NCI-H748 treated with DMSO at 0.1 percent for 48 hours (cell line): ENCODE measurements around the gene FBXL3.
"Not testable (repeated sequence)": the region's sequence is repeated elsewhere in the genome, so short reads cannot be mapped to it uniquely, and the experiment has no call there.

ENCODE experiments used
- DNase-seq: peaks from one replicate; lab custom pipeline; 2025; lab: John Stamatoyannopoulos, UW

Gene FBXL3

DNA sequence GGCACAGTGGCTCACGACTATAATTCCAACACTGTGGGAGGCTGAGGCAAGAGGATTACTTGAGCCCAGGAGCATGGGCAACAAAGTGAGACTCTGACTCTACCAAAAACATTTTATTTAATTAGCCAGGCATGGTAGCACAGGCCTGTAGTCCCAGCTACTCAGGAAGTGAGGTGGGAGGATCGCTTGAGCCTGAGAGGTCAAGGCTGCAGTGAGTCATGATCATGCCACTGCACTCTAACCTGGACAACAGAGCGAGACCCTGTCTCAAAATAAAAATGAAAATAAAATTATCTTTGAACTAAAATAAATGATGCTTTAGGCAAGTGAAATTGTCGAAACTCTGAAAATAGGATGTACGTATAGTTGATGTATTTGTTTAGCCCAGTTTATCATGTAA lies 43.3 kb downstream of the FBXL3 start:
- no peak for DNase-seq

DNA sequence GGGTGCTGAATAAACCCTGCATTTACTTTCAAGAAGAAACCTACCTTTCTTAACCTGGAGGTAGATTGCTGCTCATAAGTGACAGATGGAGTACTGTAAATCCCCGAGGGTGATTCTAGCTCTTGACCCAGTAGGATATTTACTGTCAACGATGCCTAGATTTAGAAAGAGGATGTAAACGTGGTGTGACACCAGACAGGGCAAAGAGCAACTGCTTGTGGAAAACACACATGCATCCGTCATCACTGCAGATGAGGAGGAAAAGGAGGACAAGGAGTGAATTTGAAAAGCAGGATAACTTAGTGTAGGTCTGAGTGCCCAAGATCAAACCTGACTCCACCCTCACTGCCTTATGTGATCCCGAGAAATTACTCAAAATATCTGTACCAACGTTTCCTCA lies 44.9 kb downstream of the FBXL3 start:
- no peak for DNase-seq

DNA sequence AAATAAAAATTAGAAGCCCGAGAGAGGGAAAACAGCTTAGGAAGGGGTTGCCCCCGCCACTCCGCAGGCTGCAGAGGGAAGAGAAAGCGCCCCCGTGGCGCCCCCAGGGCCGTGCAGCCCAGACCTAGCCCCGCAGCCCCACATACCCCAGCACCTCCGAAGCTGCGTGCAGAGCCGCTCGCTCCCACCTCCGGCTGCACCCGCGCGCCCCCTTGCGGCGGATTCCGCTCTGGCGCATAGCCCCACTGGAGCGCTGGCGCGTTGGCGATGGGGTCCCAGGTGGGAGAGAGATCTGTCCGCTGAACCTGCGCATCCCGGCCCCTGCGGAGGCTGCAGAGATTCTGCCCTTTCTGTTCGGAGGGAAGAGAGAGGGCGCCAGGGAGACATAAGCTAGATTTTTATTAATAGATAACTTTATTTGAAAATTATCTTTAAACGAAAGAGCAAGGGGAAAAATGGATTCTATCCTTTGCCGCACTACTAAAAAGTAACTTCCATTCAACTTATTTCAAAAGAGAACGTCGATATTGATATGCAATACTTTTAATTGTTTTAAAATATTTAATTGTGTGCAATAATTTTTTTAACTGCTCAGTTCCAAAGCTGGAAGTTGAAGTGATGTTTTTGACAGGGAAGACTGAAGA lies 46.8 kb downstream of the FBXL3 start:
- DNase-seq, result peak; percentile 48

DNA sequence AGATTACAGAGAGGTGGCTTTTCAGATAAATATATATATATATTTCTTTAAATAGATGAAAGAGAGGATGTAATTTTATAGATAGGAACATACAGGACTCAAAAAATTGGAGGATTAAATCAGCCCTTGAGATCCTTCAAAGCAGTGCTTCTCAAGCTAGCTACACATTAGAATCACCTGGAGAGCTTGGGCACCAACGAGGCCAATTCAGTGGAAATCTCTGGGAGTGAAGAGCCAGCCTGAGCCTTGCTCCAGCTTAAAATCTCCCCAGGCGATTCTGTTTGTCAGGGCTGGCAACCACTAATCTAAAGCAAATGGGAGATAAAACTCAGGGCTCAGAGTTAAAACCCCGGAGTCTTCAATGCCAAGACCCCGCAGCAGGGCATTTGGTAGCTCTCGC lies 50.0 kb downstream of the FBXL3 start:
- no peak for DNase-seq

DNA sequence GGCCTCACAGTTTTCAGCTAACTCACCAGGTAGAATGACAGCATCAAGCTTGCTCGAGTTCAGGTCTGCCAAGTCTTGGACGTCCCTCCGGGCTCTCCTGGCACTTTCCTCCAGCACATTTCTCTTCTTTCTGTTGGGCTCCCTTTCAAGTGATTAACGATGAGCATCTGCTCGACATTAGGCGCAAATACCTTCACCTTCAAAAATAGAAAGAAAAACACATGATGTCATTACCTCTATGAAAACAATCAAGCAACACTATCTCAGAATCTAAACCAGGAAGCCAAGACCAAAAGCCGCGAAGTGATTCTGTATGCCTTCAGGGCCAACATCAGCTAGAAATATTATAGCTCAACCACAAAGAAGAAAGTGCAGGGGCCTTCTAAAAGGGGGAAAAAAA lies 50.5 kb downstream of the FBXL3 start:
- DNase-seq, result no peak

DNA sequence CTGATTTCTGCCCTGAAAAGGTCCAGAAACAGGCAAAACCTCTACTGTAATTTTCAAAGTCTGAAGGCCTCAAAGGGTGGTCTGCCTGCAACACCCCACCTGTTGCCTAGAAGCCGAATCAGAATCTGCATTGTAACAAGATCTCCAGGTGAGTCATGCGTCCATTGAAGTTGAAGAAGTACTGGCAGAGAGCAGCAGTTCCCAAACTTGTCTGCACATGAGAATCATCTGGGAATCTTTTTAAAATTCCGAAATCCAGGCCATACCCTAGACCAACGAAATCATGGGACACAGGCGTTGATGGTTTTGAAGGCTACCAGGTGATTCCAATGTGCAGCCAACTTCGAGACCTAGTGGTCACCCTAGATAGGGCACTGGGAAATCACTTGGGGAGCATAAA lies 51.1 kb downstream of the FBXL3 start:
- no peak for DNase-seq

DNA sequence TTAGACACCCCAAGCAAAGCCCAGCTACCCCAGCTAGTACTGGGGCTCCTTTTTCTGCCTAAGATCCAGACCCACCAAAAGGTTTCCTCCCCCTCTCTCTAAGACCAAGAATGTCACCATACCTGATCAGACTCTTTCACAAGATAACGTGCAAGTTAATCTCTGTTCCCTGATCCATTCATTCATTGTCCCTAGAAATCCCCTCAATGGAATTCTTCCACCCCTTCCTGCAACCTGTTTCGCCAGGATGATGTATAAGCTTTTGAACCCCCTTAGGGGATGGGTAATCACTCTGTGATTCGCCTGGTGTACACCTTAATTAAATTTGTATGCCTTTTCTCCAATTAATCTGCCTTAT lies 52.4 kb downstream of the FBXL3 start:
- no peak for DNase-seq

DNA sequence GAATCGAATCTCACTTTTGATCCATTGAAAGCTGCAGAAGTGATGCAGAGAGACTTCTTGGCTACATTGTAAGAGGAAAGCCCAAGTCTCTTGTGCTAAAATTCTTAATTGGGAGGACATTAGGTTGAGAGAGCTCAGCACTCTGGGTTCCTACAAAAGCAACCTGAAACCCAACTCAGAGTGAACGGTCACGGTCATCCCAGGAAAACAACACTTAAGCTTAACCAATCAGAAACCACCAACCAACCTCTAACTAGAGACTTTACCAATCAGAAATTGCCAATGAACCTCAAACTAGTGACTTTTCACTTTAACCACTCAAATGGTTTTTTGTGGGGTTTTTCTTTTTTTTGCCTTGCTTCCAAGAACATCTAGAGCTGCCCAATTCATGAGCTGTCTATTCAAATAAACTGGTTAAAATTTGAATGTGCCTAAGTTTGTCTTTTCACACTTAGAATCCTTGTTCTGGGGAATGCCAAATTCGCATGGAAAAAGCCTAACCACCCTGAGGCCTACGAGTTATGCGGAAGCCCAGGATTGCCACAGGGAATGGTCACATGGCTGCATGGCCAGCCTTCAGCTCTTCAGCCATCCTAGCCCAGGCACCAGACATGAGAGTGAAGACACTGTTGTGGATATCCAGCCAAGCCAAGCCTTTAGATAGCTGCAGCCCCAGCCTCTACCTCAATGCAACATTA lies 52.9 kb downstream of the FBXL3 start:
- DNase-seq, result no peak

DNA sequence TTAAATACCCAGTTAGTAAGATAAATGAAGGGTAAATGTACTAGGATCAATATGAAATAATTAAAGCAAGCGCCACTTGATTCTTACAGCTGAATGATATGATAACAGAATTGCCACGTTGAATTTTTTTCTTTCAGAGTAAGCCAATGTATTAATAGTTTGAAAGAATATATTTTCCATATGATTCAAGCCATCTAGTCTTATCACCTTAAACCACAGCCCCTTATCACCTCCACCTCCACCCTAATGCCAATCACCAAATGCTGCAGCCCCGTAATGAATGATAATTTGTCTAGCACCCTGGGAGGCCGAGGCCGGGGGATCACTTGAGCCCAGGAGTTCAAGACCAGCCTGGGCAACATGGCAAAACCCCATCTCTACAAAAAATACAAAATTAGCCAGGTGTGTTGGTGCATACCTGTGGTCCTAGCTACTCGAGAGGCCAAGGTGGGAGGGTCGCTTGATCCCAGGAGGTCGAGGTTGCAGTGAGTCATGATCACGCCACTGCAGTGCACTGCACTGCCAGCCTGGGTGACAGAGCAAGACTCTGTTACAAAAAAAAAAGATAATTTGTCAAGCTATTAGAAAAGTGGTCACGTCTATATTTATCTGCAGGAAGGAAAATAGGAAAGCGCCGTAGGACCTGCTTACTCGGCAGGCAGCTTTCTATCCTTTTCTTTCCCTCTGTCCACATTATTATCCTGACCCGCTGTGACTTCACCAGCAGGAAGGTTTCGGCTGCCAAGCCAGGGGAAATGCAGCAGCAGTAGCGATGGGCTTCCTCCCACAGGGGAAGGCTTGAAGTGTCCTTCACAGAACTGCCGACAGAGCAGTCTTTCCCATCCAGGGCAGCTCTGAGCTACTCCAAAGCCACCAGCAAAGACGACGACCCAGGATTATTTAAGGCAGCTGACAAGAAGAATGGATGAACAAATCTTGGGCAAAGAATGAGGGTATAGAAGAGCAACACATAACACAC lies 54.8 kb downstream of the FBXL3 start:
- no peak for DNase-seq

DNA sequence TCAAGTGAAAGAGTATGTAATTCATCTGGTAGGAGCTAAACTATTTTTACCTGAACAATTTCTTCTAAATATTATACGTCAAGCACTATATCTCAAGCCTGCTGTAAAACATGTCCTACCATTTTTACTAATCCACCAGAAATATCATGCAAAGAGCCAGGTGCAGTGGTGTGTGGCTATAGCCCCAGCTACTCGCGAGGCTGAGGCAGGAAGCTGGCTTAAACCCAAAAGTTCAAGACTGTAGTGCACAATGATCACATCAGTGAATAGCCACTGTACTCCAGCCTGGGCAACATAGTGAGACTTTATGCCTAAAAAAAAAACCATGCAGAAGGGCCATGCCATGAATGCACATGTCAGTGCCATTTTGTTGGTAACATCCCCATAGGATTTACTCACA lies 55.7 kb downstream of the FBXL3 start:
- DNase-seq, result no peak

DNA sequence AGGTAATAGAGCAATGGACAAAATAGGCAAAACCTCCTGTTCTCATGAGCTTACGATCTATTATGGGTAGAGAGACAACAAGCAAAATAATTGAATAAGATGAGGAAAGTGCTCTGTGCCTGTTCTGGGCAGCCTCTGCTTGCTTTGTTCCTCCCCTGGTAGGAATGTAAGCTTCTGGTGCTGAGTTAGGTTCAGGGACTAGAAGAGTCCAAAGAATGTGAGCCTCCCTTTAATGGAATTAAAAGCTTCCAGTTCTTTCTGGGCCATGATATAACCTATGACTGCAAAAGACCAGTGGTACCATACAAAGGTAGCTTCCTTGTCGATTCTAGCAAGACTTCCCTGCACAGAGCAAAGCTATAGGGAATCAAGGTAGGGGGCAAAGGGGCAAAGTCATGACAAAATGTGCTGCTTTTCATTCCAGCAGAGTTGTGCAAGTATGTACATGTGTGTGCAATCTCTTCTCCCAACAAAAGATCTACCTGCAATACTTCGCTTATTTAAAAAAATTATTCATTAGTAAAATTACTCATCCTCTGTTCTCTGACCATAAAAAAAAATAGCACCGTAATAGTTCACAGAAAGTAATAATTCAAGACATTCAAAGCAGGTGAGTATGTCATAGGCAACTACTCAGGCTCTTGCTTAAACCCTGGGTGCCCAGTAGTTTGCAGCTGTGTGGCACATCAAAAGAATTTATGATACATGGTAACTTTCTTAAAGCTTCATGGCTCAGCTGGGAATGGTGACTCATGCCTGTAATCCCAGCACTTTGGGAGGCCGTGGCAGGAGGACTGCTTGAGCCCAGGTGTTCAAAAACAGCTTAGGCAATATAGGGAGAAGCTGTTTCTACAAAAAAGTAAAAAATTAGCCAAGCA lies 57.2 kb downstream of the FBXL3 start:
- no peak for DNase-seq

DNA sequence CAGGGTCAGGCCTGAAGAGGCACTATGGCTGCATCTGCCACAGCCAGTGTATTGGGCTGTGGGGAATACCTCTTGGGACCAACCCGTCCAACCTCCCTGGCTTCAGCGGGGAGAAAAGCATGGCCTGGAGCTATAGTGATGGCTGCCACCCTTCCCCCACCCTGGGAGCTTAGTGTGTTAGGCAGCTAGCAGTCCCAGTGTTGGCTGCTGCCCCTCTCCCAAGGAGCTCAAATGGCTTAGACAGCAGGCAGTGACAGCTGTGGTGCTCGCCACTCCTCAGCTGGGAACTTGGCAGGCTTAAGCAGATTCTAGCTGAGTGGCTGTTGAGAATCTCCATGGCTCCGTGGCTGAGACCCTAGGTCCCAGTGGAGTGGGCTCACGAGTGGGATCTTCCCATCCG lies 58.9 kb downstream of the FBXL3 start:
- no peak for DNase-seq

DNA sequence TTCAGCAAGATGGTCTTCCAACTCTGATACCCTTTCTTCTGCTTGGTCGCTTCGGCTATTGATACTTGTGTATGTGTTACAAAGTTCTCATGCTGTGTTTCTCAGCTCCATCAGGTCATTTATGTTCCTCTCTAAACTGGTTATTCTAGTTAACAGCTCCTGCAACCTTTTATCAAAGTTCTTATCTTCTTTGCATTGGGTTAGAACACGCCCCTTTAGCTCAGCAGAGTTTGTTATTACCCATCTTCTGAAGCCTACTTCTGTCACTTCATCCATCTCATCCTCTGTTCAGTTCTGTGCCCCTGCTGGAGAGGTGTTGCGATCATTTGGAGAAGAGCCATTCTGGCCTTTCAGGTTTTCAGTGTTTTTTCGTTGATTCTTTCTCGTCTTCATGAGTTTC lies 59.9 kb downstream of the FBXL3 start:
- no peak for DNase-seq

DNA sequence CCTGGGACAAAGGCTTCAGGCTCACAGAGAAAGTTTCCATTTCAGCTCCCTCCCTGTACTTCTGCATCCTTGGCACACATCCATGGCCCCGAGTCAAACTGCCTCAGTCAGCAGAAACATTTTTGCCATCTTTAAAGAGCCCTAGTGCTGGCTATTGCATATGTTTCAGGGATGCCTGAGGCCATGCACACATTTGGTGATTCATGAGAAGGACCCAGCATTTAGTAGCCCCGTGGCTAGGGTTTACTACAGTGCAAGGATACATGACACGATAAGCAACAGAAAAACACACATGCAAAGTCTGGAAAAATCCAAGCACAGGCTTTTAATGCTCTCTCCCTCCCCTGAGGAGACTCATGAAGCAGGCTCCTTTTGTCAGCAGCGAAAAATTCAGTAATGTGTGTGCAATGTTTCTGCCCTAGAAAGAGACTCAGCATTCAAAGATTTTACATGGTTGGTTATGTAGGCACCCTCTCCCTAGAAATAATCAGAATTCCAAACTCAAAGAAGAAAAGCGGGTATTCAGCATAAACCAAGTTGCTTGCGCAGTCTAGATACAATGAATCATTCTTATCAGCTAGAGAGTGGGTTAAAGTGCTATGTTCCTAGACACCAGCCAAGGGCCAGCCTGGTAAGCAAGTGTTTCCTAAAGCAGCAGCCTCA lies 61.1 kb downstream of the FBXL3 start:
- DNase-seq, result no peak

DNA sequence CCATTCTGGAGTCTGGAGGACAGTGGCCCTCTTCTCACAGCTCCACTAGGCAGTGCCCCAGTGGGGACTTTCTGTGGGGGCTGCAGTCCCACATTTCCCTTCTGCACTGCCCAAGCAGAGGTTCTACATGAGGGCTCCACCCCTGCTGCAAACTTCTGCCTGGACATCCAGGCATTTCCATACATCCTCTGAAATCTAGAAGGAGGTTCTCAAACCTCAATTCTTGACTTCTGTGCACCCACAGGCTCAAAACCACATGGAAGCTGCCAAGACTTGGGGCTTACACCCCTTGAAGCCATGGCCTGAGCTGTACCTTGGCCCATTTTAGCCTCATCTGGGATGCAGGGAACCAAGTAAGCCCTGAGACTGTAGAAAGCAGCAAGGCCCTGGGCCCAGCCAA lies 67.2 kb downstream of the FBXL3 start:
- DNase-seq, result not testable (repeated sequence)

DNA sequence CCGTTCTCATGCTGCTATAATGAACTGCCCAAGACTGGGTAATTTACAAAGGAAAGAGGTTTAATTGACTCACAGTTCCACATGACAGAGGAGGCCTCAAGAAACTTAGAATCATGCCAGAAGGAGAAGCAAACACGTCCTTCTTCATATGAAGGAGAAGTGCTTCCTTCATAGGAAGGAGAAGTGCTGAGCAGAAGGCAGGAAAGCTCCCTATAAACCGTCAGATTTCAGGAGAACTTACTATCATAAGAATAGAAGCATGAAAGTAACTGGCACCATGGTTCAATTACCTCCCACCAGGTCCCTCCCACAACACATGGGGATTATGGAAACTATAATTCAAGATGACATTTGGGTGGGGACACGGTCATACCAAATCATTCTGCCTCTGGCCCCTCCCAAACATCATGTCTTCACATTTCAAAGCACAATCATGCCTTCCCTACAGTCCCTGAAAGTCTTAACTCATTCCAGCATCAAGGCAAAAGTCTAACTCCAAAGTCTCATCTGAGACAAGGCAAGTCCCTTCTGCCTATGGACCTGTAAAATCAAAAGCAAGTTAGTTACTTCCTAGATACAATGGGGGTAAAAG lies 68.0 kb downstream of the FBXL3 start:
- DNase-seq, result no peak

DNA sequence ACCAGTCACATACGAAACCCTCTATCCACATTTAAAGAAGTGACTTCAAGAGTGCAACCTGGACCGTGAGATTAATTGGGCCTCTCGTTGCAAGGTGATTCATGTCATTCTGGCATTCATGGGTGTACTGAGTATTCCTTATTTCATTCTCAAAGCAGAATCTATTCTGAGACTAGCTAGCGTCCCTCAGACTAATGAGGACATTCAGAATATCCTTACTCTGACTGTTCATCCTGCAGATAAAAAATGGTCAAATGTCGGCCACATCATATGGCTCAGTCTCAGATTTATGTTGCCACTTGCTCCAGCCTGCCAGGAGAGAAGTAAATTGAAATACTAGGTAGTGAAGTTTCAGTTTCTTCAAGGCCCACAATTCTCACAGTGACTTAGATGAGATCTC lies 71.3 kb downstream of the FBXL3 start:
- no peak for DNase-seq
